ENCODE data around the gene OTULIN.

OTULIN gene

DNA sequence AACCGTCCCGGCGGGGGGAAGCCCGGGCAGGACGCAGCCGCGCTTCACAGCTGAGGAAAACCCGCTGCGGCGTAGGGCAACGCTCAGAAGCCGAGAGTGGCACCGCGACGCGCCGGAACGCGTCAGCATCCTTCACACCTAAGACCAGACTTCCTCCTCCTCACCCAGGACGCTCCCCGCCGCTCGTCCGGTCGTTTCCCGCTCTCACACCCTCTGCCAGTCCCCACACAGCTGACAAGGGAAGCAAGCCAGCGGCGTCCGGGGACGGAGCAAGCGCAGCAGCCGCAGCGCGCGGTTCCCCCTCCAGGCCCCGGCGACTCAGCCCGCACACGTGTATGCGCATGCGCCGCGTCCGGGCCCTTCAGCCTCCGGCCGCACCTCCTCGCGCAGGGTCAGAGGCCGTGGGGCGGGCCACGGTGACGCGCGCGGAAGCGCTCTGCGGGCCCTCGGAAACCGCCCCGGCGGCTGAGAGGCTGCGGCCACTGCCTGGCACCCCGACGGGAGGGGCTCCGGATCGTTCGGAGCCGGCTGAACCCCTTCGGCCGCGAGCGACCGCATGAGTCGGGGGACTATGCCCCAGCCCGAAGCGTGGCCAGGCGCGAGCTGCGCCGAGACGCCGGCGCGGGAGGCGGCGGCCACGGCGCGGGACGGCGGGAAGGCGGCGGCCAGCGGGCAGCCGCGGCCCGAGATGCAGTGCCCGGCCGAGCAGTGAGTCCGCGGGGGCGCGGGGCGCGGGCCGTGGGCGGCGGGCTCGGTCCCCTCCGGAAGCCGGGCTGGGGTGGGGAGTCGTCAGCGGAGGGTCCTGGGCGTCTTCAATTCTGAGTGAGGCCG lies at the start of gene OTULIN:
OTULIN (plus strand) TSS at position 449 of the 831 bp plus-strand sequence; CDS start at position 557, 108 bp downstream.
- Histone ChIP-seq H3K4me2 (ENCODE audit: low read length) (peak within 1 kb of the TSS; percentile 92), H3K79me2 (ENCODE audit: control insufficient read depth, low read length) (peaks cover 64% of the 10 kb centered on the region), H3K27me3 (ENCODE audit: control insufficient read depth, low read length) (no peaks in the 10 kb centered on the region), H3K36me3 (ENCODE audit: control insufficient read depth, low read length) (peaks cover 45% of the 10 kb centered on the region), H3K4me3 (ENCODE audit: low read length) (peak within 1 kb of the TSS; percentile 90), H3K9me3 (ENCODE audit: control insufficient read depth, insufficient read depth, low read length) (no peaks in the 10 kb centered on the region), H3K9me2 (replicated peaks; ENCODE audit: control insufficient read depth, low read length) (no peaks in the 10 kb centered on the region), H3K4me1 (ENCODE audit: control insufficient read depth, low read length) (peaks cover 78% of the 10 kb centered on the region), H4K20me1 (ENCODE audit: control insufficient read depth, insufficient read depth, low read depth, low read length) (peaks cover 33% of the 10 kb centered on the region), H3K27ac (ENCODE audit: low read depth, low read length) (peak within 1 kb of the TSS; percentile 81), H3F3A (ENCODE audit: control insufficient read depth, insufficient read depth) (peaks cover 10% of the 10 kb centered on the region; the same call in 1 of the 2 replicates)
- TF ChIP-seq, protein P1, sequence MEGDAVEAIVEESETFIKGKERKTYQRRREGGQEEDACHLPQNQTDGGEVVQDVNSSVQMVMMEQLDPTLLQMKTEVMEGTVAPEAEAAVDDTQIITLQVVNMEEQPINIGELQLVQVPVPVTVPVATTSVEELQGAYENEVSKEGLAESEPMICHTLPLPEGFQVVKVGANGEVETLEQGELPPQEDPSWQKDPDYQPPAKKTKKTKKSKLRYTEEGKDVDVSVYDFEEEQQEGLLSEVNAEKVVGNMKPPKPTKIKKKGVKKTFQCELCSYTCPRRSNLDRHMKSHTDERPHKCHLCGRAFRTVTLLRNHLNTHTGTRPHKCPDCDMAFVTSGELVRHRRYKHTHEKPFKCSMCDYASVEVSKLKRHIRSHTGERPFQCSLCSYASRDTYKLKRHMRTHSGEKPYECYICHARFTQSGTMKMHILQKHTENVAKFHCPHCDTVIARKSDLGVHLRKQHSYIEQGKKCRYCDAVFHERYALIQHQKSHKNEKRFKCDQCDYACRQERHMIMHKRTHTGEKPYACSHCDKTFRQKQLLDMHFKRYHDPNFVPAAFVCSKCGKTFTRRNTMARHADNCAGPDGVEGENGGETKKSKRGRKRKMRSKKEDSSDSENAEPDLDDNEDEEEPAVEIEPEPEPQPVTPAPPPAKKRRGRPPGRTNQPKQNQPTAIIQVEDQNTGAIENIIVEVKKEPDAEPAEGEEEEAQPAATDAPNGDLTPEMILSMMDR (IDR thresholded peaks at IDR 0.05; ENCODE audit: low read depth, low read length, poor library complexity, severe bottlenecking) = no peak
- no peak for TF ChIP-seq EZH2phosphoT487 (IDR thresholded peaks at IDR 0.05; ENCODE audit: borderline replicate concordance, low read length)

DNA sequence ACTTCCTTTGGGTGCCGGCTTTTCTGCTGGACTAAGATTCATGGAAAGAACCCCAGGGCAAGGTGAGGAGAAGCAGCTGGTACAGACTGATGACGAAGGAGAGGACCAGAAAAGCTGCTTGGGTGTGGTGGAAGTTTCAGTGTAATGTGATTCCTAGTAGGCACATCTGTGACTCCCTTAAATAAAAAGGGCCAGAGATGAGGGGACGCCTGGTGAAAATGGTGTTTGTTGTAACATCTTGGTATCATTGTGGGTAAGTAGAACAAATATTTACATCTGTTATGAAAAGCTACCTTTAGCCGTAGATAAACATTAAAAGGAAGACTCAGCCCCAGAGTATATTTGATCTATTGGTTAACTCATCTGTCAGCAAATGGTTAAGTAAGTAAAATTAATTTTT lies 49.2 kb upstream of the OTULIN start:
- TF ChIP-seq, protein P1 (IDR thresholded peaks at IDR 0.05; ENCODE audit: low read depth, low read length, poor library complexity, severe bottlenecking) = no peak
- TF ChIP-seq EZH2phosphoT487 (IDR thresholded peaks at IDR 0.05; ENCODE audit: borderline replicate concordance, low read length) = no peak
- H3K79me2 ChIP-seq (ENCODE audit: control insufficient read depth, low read length) = no peaks in the 10 kb centered on the region
- no peak overlapping the region for H3K27ac ChIP-seq (ENCODE audit: low read depth, low read length)
- no peaks in the 10 kb centered on the region for H3F3A ChIP-seq (ENCODE audit: control insufficient read depth, insufficient read depth)
- no peaks in the 10 kb centered on the region for H4K20me1 ChIP-seq (ENCODE audit: control insufficient read depth, insufficient read depth, low read depth, low read length)
- H3K36me3 ChIP-seq (ENCODE audit: control insufficient read depth, low read length) = no peaks in the 10 kb centered on the region
- H3K9me2 ChIP-seq (replicated peaks; ENCODE audit: control insufficient read depth, low read length) = no peaks in the 10 kb centered on the region
- no peaks in the 10 kb centered on the region; the same call in 1 of the 2 replicates for H3K27me3 ChIP-seq (ENCODE audit: control insufficient read depth, low read length)
- no peaks in the 10 kb centered on the region for H3K4me1 ChIP-seq (ENCODE audit: control insufficient read depth, low read length)
- no peaks in the 10 kb centered on the region for H3K9me3 ChIP-seq (ENCODE audit: control insufficient read depth, insufficient read depth, low read length)
- H3K4me2 ChIP-seq (ENCODE audit: low read length) = no peak overlapping the region
- no peak overlapping the region for H3K4me3 ChIP-seq (ENCODE audit: low read length)

DNA sequence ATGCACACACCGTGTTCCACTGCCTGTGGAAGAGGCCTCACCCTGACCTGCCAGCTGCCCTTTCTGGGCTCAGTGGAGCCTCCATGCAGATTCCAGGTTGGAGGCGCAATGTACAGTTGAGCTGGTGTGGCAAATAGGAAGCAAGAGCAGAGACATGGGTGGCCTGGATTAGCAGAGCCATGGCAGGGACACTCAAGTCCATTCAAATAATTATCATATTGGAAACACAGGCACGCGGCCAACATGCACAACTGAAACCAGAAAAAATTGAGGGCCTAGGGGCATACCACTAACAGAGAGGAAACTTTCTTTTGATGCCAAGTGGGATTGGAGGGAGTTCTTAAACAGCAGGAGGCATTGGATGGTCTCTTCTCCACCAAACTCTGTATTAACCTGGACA lies 47.1 kb upstream of the OTULIN start:
- H3K27me3 ChIP-seq (ENCODE audit: control insufficient read depth, low read length) = no peaks in the 10 kb centered on the region; the same call in 1 of the 2 replicates
- H3K9me3 ChIP-seq (ENCODE audit: control insufficient read depth, insufficient read depth, low read length) = no peaks in the 10 kb centered on the region
- H3K27ac ChIP-seq (ENCODE audit: low read depth, low read length) = no peak overlapping the region
- no peaks in the 10 kb centered on the region for H3F3A ChIP-seq (ENCODE audit: control insufficient read depth, insufficient read depth)
- no peaks in the 10 kb centered on the region for H3K4me1 ChIP-seq (ENCODE audit: control insufficient read depth, low read length)
- H3K79me2 ChIP-seq (ENCODE audit: control insufficient read depth, low read length) = no peaks in the 10 kb centered on the region
- no peaks in the 10 kb centered on the region for H4K20me1 ChIP-seq (ENCODE audit: control insufficient read depth, insufficient read depth, low read depth, low read length)
- no peaks in the 10 kb centered on the region for H3K36me3 ChIP-seq (ENCODE audit: control insufficient read depth, low read length)
- no peaks in the 10 kb centered on the region for H3K9me2 ChIP-seq (replicated peaks; ENCODE audit: control insufficient read depth, low read length)
- no peak overlapping the region for H3K4me2 ChIP-seq (ENCODE audit: low read length)
- no peak for TF ChIP-seq EZH2phosphoT487 (IDR thresholded peaks at IDR 0.05; ENCODE audit: borderline replicate concordance, low read length)
- TF ChIP-seq, protein P1 (IDR thresholded peaks at IDR 0.05; ENCODE audit: low read depth, low read length, poor library complexity, severe bottlenecking) = no peak
- H3K4me3 ChIP-seq (ENCODE audit: low read length) = no peak overlapping the region

Measured in DOHH2 (cell line).